ENCODE measurements around the gene COPS2. TPM values are rescaled to one million over a fixed set of nuclear protein-coding genes. Genes with fewer than 3 reads are reported as not detected.

COPS2 gene
- total and polyA plus RNA-seq, 2 of the 13 experiments (the other 11 are each of a cell fraction or from before 2014, with no cell fraction given): 37.8 to 66.3 TPM

- Histone ChIP-seq H3K4me1 (ENCODE audit: insufficient read depth, low read length) (peaks cover 18% of the 10 kb centered on the region), H3K27ac (ENCODE audit: extremely low read length, insufficient read depth, low read length) (no peak overlapping the region), H4K20me1 (ENCODE audit: insufficient read depth, low read length) (peaks cover 38% of the 10 kb centered on the region), H3K36me3 (replicated peaks in 1 of 2; ENCODE audit: control insufficient read depth in 1 of 2, insufficient read depth in 2 of 2, low read length in 2 of 2) (no peaks in the 10 kb centered on the region; a peak in 1 of 5 replicates), H2AFZ (ENCODE audit: low read length) (no peak overlapping the region), H3K9me3 (ENCODE audit: low read length) (no peaks in the 10 kb centered on the region), H3K4me3 (replicated peaks in 1 of 3; ENCODE audit: insufficient read depth in 1 of 3, low read depth in 2 of 3, low read length in 3 of 3) (no peak overlapping the region), H3K4me2 (ENCODE audit: low read depth, low read length) (no peak overlapping the region), H3K9ac (ENCODE audit: insufficient read depth, low read depth, low read length) (no peak overlapping the region), H3K27me3 (ENCODE audit: control insufficient read depth in 1 of 2, insufficient read depth in 2 of 2, low read length in 2 of 2) (no peaks in the 10 kb centered on the region; a peak in 1 of 5 replicates), H3K79me2 (ENCODE audit: insufficient read depth, low read length) (peaks cover 87% of the 10 kb centered on the region)
- ATAC-seq: no peak
- WGBS (ENCODE audit: low lambda C conversion rate): 93% methylated on average over 3 of the region's 3 CpGs
- ChIA-PET CTCF (ENCODE audit: low intra/inter-chr PET ratio, low total read pairs) (no interaction called here), POLR2A (interaction anchor here (1.6 kb wide), 1 partner anchor 18 kb away, joined by 5 read pairs; the partner anchor contains the start of gene GALK2)
- intact Hi-C loops (cut with micrococcal nuclease; ENCODE audit: unreplicated experiment): no loop called here
- in situ Hi-C loops (cut with HindIII; ENCODE audit: extremely low pct_ligation_motif_present, low pct_unique_long_range_greater_than_20kb): no loop called here
- peak; percentile 28 to 61; a peak in 3 of 4 replicates for TF ChIP-seq MAFK (conservative IDR thresholded peaks at IDR 0.05 in 1 of 2, IDR thresholded peaks at IDR 0.05 in 1 of 2; ENCODE audit: low read length in 2 of 2)
- TF ChIP-seq ZNF710 (CRISPR knock-in tag; IDR thresholded peaks at IDR 0.05; ENCODE audit: borderline replicate concordance): no peak
- peak; percentile 14; the same call in 1 of the 2 replicates for TF ChIP-seq MAFF (IDR thresholded peaks at IDR 0.05; ENCODE audit: low read depth, low read length)
- BruUV-seq (replicated peaks): no TSS peak
- no peak for FAIRE-seq
- no peak for DNase-seq (ENCODE audit: low spot score)
Observed at GRCh38 chr15:49151831-49152230, 3.6 kb downstream of the COPS2 start.

- TF ChIP-seq ARHGAP35 (CRISPR knock-in tag; IDR thresholded peaks at IDR 0.05; ENCODE audit: borderline replicate concordance) (no peak), ZNF672 (CRISPR knock-in tag; IDR thresholded peaks at IDR 0.05) (no peak), RNF219 (CRISPR knock-in tag; IDR thresholded peaks at IDR 0.05) (no peak)
- intact Hi-C loops (cut with micrococcal nuclease; ENCODE audit: unreplicated experiment): no loop called here
- DNase-seq (ENCODE audit: low spot score): no peak
- H3K79me2 ChIP-seq (ENCODE audit: insufficient read depth, low read length): peaks cover 92% of the 10 kb centered on the region
- peaks cover 0 to 14% of the 10 kb centered on the region in 2 experiments; a peak in 3 of 5 replicates for H3K36me3 ChIP-seq (replicated peaks in 1 of 2; ENCODE audit: control insufficient read depth in 1 of 2, insufficient read depth in 2 of 2, low read length in 2 of 2)
- CTCF ChIA-PET (ENCODE audit: low intra/inter-chr PET ratio, low total read pairs): no interaction called here
- no peak overlapping the region for H3K9ac ChIP-seq (ENCODE audit: insufficient read depth, low read depth, low read length)
- H3K4me1 ChIP-seq (ENCODE audit: insufficient read depth, low read length): peaks cover 15% of the 10 kb centered on the region
- 100% methylated on average over 1 of the region's 1 CpG for WGBS (ENCODE audit: low lambda C conversion rate)
- no peaks in the 10 kb centered on the region for H3K9me3 ChIP-seq (ENCODE audit: low read length)
- no peak overlapping the region for H3K4me3 ChIP-seq (replicated peaks in 1 of 3; ENCODE audit: insufficient read depth in 1 of 3, low read depth in 2 of 3, low read length in 3 of 3)
- in situ Hi-C loops (cut with HindIII; ENCODE audit: extremely low pct_ligation_motif_present, low pct_unique_long_range_greater_than_20kb): loop anchor here (10.0 kb wide), 1 partner anchor 284 kb away; no protein-coding TSS in a partner anchor
- peaks cover 54% of the 10 kb centered on the region for H4K20me1 ChIP-seq (ENCODE audit: insufficient read depth, low read length)
- no TSS peak for BruUV-seq (replicated peaks)
- no peak overlapping the region for H3K27ac ChIP-seq (ENCODE audit: extremely low read length, insufficient read depth, low read length)
- no peaks in the 10 kb centered on the region for H3K27me3 ChIP-seq (ENCODE audit: control insufficient read depth in 1 of 2, insufficient read depth in 2 of 2, low read length in 2 of 2)
- no peak overlapping the region for H3K4me2 ChIP-seq (ENCODE audit: low read depth, low read length)
- no peak for FAIRE-seq
- ATAC-seq: no peak
- POLR2A ChIA-PET: no interaction called here
- H2AFZ ChIP-seq (ENCODE audit: low read length): no peak overlapping the region
Observed at GRCh38 chr15:49148727-49149126, 6.7 kb downstream of the COPS2 start.

All from HepG2 (cell line).